Stimulated activated CD8-positive, alpha-beta memory T cell treated with anti-CD3 and anti-CD28 coated beads, Interleukin-12 subunit alpha, Interleukin-12 subunit beta, amount 100 ng/mL, for 24 hours (primary cell): ENCODE data around the gene PTPRN2.
"Not testable (repeated sequence)": the region's sequence is repeated elsewhere in the genome, so short reads cannot be mapped to it uniquely, and the experiment has no call there.

Experiments used
- DNase-seq: peaks from one replicate; pipeline ENCODE4 v3.0.0-alpha.2; 2020; ENCODE audit errors: extremely low read depth

PTPRN2 gene

DNA sequence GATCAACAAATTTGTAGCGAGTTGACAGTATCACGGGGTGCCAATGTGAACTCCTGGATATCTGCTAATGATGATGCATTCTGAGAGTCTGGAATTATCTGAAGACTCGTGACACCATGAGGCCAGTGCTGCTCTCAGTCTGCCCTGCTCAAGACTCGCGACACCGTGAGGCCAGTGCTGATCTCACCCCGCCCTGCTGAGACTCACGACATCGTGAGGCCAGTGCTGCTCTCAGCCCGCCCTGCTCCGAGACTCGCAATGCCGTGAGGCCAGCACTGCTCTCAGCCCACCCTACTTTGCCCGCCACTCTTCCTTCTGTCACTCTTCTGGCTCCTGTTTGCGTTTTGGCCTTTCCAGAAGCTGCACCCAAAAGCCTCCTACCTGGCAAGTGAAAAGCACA, 411.8 kb downstream of the PTPRN2 start:
- no peak for DNase-seq

DNA sequence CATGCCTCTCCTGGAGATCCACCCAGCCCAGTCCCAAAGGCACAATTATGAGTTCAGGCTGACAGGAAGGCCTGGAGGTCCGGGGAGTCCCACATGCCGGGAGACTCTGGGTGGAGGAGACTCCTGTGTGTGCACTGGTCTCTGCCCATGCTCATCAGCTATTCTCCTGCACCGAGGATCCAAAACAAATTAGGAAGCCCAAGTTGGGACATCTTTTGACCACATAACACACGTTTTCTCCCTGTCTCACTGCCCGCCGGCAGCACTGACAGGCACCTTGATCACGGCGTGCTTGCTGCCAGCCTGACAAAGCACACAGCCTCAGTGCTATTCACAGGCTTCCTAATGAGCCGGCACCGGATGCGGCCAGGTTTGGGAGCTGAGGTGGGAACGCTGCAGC, 412.7 kb downstream of the PTPRN2 start:
- DNase-seq, result no peak

DNA sequence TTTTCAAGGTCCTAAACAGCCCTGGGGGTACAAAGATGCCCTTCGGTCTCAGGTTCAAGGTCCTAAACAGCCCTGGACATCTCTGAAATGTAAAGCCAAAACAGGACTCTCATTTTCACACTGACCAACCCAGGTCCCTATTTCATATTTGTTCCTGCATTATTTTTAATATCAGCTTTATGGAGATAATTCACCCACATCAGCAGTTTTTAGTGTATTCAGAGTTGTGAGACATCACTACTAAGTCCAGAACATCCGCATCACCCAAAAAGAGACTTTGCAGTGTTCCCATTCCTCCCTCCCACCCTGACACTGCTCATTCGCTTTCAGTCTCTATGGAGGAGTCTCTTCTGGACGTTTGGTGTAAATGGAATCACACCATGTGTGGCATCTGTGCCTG, 420.2 kb downstream of the PTPRN2 start:
- DNase-seq, result no peak

DNA sequence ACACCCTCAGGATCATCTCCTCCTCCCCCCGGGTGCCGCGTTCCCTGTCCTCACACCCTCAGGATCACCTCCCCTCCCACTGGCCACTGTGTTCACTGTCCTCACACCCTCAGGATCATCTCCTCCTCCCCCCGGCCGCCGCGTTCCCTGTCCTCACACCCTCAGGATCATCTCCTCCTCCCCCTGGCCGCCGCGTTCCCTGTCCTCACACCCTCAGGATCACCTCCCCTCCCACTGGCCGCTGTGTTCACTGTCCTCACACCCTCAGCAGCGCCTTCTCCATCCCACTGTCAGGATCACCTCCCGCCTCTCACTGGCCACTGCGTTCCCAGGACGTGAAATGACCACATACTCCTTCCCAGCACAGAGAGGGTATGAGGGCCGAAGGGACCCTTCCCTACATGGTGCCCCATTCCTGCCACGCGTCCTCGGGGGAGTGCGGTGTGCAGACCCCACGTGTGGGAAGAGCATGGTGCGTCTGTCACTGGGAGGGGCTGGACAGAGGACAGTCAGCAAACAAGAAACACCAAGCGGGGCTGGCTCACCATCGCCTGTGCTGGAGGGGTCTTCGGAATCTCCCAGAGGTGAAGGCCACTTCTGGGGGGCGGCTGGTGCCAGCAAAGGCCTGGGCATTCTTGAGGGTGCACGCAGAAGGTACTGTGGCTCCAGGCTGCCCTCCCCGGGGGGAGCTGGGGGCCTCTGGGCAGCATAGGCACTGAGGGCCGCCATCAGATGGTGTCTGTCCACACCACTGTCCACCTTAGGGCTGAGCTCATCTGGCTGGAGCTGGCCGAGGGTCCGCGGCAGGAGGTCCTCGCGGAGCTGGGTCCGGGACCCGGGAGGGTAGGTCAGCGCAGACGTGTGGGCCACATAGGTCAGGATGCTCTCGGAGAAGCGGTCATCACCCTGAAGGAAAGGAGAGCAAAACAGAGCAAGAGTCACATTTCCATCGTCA, 421.0 kb downstream of the PTPRN2 start:
- DNase-seq, result no peak

DNA sequence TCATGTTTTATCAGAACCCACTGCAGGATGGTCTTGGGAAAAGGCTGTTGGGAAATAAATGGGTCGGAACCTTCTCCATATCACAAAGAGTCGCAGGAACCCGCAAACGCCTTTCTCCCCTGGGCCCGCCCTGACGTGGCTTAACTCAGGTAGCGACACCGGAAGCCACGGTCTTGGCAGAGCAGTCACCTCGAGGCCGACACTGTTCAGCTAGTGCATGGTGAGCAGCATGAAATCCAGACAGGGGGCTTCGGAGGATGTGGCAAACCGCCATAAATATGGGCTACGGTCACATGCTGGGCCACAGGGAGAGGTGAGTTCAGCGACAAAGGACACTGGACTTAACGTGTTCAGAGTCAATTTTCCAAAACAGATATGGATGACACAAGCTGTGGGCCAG, 421.9 kb downstream of the PTPRN2 start:
- no peak for DNase-seq

DNA sequence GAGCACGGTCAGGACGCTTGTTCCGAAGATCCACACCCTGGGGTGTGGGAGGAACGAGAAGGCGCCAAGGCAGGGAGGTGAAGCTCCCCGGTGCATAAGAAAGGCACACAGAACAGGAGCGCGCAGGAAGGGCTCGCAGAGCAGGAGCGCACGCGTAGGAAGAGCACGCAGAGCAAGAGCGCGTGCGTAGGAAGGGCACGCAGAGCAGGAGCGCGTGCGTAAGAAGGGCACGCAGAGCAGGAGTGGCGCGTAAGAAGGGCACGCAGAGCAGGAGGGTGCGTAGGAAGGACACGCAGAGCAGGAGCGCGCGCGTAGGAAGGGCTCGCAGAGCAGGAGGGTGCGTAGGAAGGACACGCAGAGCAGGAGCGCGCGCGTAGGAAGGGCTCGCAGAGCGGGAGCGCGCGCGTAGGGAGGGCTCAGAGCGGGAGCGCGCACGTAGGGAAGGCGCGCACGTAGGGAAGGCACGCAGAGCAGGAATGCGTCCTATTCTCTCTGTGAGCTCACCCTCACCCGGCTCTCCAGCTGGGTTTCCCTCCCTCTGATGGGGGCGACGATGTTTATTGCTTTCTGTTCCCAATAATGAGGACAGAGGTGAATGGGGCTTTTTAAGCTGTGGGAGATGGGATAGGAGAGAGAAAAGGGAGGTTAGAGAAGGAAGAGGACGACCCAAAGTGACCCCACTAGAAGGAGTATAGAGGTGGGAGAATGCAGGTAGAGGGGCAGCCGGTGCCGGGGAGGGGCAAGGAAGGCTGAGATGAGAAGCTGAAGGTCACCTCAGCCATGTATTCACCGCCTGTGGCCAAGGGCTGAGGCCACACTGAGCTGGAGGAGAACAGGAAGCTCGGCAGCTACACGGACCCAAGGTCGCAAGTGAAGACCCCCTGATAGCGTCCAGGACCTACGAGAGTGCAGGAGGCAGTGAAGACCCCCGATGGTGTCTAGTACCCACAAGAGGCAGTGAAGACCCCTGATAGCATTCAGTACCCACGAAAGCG, 423.2 kb downstream of the PTPRN2 start:
- no peak for DNase-seq

DNA sequence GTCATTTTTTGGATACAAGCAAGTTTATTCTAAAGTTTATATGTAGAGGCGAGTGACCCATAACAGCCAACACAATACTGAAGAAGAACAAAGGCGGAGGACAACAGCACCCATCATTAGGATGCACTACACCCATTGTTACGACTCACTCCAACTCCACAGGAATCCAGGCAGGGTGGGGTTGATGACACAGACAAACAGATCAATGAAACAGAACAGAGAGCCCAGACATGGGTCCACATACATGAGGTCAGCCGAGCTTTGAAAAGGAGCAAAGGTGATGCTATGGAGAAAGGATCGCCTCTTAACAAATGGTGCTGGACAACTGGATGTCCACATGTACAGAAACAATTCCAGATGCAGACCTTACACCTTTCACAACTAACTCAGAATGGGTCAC, 426.4 kb downstream of the PTPRN2 start:
- DNase-seq, result no peak

DNA sequence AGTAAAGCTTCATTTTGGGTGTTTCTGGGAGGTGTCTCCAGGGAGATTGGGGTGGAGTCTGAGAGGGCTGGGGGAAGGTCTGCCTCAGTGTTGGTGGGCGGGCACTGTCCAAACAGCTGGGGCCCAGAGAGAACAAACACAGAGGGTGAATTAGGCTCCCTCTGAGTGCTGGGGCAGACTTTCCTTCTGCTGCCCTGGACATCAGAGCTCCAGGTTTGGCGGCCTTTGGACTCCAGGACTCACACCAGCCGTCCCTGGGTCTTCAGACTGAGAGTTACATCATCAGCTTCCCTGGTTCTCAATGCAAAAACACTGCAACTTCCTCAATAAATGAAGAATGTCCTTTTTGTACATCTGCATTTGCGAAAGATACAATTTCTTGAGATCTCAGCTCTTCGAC, 427.4 kb downstream of the PTPRN2 start:
- DNase-seq, result no peak

DNA sequence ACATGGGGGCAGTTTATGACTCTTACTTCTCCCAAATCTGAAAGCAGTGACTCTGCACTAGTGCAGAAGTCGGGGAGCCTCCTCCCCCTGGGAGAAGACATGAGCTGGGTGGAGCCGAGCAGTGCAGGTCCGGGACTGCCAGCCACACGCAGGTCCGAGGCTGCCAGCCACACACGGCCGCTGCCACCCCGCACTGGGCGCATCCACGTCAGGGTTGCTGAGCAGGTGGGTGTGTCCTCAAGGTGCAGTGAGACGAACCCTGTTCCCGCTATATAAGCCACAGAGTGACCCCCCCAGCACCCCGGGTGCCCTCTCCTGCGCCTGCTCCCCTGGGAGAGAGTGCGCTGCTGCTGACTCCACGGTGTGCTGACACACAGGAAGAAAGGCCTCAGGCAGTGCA, 430.2 kb downstream of the PTPRN2 start:
- DNase-seq, result no peak

DNA sequence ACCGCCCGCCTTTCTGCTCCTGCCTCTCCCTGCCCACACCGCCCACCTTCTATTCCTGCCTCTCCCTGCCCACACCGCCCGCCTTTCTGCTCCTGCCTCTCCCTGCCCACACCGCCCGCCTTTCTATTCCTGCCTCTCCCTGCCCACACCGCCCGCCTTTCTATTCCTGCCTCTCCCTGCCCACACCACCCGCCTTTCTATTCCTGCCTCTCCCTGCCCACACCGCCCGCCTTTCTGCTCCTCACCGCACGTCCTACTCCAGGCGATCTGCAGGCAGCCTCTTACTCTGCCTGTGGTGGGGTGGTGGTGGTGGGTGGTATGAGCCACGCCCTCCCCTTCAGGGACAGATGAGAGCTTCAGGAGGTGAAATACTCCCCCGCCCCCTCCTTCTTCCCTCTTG, 436.4 kb downstream of the PTPRN2 start:
- not testable (repeated sequence) for DNase-seq

DNA sequence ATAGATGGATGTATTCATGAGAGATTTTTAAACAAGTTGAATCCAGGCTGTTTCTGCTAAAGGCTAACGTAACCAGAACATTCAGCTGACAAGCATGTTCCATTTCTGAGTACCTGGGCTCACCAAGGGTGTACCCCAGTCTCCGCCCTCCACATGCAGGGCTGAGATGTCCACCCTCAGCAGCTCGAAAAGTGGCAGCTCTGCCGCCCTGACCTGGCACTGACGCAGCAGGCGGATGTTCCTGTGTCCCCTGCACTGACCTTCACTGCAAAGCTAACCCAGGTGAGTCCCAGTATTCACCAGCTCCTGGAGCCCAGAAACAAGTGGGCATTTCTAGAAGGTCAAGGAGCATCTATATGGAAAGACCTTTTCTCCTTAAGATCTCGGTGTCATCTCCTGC, 437.4 kb downstream of the PTPRN2 start:
- DNase-seq, result no peak

DNA sequence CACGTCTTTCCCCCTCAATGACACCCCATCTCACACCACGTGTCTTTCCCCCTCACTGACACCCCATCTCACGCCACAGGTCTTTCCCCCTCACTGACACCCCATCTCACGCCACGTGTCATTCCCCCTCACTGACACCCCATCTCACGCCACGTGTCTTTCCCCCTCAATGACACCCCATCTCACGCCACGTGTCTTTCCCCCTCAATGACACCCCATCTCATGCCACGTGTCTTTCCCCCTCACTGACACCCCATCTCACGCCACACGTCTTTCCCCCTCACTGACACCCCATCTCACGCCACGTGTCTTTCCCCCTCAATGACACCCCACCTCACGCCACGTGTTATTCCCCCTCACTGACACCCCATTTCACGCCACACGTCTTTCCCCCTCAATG, 440.2 kb downstream of the PTPRN2 start:
- not testable (repeated sequence) for DNase-seq

DNA sequence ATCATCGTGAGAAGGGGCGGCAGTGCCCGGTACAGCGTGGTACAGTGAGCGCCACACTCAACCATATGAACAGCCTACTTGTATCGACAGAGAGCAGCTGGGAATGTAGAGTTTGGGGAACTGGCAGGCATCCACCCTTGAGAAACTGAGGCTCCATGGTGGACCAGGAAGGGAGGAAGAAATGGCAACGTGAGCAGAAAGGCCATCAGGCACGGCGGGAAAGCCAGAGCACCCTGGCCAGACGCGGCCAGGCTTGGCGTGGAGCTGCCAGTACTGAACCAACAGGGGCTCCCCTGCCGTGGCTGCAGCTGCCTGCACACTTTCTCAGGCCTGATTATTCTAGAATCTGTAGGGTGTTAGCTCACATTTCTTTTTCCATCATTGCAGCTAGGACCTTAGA, 442.3 kb downstream of the PTPRN2 start:
- no peak for DNase-seq

DNA sequence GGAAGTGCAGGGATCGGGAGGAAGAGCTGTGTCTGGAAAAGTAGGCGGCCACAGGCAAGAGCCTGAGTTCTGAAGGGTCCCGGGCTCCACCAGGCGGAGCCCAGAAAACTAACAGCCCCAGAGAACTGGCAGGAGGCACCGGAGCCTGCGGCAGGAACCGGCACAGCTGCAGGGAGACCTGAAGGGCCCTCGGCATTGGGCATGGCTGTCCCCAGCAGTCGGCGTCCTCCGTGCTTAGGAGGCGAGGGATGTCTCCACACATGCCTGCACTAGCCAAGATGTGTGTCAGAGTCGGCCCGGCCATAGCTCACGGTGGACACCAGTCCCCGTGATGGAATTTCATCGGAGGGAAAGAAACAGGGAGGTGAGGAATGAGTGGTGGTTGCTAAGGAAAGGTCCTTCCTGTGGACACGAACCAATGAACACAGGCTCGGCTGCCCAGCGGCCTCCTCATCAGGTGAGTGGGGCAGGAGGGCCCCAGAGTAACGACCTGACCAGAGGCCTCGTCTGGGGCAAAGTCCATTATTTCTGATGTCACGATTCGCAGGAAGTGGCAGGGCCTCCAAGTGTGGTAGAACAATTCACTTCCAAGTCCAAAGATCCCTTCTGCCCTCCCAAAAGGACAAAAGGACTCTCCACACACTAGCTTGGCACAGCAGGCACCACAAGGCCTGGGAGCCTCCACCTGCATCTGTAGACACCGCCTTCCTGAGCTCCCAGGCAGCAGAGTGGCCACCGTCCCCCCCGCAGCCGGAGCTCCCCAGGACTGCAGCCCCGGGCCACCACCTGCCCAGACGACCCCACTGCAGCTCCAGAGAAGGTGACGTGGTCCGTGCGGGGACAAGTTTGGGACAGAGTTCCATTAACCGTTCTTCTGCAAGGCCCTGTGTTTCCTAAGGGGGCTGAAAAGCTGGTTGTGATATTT, 444.2 kb downstream of the PTPRN2 start:
- no peak for DNase-seq

DNA sequence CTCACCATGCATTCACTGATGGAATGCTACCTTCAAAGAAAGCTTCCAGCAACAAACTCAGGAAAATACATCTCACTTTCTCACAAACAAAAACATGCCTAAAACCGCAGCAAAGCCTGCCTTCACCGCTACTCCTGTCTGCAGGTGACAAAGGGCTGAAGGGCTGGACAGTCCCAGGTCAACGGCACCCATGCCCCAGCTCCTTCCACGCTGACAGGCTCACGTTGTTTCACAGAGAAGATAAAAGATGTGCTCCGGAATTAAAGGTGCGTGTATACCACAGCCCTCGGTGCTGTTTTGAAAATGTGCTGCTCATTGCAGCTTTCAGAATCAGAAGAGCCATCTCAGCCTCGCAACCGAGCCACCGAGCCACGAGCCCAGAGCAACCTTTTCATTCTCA, 445.0 kb downstream of the PTPRN2 start:
- no peak for DNase-seq

DNA sequence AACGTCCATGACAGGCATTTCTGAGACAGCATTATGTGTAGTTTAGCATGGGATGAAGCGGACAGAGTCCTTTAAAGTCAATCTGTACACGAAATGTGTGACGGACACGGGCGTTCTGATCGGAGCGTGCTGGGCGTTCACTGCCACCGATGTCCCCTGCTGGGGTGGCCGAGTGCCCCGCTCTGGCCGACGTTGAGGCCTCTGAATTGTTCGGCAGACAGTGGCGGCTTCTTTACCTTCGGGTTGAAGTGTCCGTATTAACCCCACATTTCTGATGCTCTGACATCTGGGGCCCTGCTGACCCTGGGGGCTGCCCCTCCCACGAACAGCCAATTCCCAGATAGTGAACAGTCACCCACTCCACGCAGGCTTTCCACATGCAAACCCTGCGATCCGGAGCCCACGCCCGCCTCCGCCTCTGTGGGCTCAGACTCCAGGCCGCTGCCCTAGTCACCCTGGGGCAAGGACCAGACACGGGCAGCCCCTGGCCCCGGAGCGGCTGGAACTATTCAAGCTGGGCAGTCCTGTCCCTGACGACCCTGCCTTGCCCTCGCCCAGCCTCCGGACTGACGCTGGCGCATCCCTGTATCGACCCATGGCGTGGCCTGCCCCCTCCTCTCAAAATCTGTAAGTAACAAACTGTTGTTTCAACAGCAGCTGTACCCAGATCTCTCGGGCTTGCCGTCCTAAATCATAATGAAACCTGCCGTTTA, 445.7 kb downstream of the PTPRN2 start:
- no peak for DNase-seq

DNA sequence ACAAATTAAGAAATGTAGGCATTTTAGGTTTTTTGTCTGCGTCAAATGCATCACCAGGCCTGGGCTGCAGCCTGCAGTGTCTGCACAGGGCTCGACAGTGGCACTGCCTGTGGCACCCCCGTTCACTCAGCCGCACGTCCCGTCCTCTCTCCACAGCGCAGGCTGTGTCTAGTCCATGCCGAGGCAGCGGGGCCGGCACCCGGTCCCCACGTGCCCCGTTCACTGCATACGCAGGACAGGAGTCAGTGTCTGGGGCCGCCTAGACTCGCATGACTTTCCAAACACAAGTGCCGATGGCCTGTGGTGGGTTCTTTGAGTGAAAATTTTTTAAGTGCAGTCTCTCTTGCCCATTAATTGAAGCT, 446.4 kb downstream of the PTPRN2 start:
- DNase-seq, result no peak

DNA sequence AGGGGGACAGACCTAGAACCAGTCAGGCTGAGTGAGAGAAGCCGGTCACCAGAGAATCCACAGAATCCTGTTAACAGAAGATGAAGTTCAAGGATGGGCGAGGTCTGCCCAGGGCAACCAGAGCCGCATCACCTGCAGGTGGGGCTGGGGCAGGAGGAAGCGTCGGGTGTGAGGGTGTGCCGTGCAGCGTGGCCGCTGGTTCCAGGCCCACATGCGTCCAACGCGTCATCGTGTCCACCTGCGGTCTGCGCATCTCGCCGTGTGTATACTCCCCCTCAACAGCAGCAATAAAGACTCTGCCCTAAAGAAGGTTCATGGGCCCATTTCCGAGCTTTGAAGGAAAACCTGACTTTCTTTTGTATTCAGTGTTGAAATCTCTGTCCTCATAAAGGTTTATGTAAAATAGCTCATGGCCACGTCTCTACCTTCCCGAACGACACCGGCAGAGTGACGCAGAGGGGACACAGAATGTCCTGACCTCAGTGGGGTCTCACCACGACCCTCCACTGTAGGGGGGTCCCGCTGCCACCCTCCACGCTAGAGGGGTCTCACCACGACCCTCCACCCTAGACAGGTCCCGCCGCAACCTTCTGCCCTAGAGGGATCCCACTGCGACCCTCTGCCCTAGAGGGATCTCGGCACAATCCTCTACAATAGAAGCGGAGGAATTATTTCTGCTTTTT, 446.9 kb downstream of the PTPRN2 start:
- DNase-seq, result no peak

DNA sequence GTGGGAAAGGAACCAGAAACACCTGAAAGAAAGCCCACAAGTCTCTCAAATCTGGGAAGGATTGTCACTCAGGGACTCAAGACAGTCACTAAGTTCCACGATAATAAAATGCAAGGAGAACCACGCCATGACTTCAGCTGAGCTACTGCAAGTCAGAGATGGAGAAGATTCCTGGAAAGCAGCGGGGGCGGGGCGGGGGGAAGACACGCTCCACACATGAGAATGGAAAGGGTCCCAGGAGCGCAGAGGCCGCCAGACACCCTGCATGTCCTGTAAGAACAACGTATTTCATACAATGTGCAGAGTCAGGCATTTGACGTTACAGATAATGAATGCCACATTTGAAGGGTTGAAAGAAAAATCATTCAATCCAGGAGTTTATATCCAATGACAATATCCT, 448.1 kb downstream of the PTPRN2 start:
- DNase-seq, result no peak

DNA sequence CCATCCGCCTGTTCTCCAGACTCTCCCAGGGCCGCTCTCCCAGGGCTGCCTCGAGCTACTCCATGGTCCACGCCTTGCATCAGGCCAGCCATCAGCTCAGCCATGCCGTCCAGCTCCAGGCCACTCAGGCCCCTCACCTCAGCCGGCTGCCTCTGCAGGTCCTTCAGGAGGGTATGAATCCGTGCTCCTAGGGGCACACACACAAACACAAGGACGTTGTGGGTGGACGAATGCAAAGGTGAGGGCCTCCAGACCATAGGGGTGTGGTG, 449.4 kb downstream of the PTPRN2 start:
- no peak for DNase-seq
